ENCODE results near the gene ALG14. TPM values are rescaled to one million over a fixed set of nuclear protein-coding genes. Genes with fewer than 3 reads are reported as not detected.

ALG14 gene
- total and polyA plus RNA-seq, 10 of the 15 experiments (the other 5 are each of a cell fraction or from before 2014, with no cell fraction given): 2.6 to 19.2 (median 7.5) TPM

GRCh38 chr1:95034506-95034905, 38.2 kb downstream of the ALG14 start (continued):
- TF ChIP-seq FOS (IDR thresholded peaks at IDR 0.05; ENCODE audit: borderline replicate concordance, extremely low read depth, insufficient read length): no peak
- TF ChIP-seq PAX5 (IDR thresholded peaks at IDR 0.05; ENCODE audit: borderline replicate concordance, low read depth, low read length): no peak
- TF ChIP-seq MEF2A (IDR thresholded peaks at IDR 0.05; ENCODE audit: insufficient read depth, low read depth, low read length): no peak
- TF ChIP-seq NR2F1 (conservative IDR thresholded peaks at IDR 0.05): no peak

GRCh38 chr1:95033843-95034242, 38.9 kb downstream of the ALG14 start:
- CTCF ChIA-PET: interaction anchor here (1.1 to 1.4 kb wide), 2 partner anchors 10 to 180 kb away, joined by 3 to 6 read pairs; no protein-coding TSS in a partner anchor
- TF ChIP-seq, protein P1, sequence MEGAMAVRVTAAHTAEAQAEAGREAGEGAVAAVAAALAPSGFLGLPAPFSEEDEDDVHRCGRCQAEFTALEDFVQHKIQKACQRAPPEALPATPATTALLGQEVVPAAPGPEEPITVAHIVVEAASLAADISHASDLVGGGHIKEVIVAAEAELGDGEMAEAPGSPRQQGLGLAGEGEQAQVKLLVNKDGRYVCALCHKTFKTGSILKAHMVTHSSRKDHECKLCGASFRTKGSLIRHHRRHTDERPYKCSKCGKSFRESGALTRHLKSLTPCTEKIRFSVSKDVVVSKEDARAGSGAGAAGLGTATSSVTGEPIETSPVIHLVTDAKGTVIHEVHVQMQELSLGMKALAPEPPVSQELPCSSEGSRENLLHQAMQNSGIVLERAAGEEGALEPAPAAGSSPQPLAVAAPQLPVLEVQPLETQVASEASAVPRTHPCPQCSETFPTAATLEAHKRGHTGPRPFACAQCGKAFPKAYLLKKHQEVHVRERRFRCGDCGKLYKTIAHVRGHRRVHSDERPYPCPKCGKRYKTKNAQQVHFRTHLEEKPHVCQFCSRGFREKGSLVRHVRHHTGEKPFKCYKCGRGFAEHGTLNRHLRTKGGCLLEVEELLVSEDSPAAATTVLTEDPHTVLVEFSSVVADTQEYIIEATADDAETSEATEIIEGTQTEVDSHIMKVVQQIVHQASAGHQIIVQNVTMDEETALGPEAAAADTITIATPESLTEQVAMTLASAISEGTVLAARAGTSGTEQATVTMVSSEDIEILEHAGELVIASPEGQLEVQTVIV (IDR thresholded peaks at IDR 0.05; ENCODE audit: borderline replicate concordance, partially characterized antibody): no peak
- TF ChIP-seq ZZZ3 (IDR thresholded peaks at IDR 0.05; ENCODE audit: control insufficient read depth, insufficient read length, low read depth): no peak
- no peak for TF ChIP-seq YY1 (IDR thresholded peaks at IDR 0.05; ENCODE audit: low read depth, low read length)
- TF ChIP-seq, protein P2, sequence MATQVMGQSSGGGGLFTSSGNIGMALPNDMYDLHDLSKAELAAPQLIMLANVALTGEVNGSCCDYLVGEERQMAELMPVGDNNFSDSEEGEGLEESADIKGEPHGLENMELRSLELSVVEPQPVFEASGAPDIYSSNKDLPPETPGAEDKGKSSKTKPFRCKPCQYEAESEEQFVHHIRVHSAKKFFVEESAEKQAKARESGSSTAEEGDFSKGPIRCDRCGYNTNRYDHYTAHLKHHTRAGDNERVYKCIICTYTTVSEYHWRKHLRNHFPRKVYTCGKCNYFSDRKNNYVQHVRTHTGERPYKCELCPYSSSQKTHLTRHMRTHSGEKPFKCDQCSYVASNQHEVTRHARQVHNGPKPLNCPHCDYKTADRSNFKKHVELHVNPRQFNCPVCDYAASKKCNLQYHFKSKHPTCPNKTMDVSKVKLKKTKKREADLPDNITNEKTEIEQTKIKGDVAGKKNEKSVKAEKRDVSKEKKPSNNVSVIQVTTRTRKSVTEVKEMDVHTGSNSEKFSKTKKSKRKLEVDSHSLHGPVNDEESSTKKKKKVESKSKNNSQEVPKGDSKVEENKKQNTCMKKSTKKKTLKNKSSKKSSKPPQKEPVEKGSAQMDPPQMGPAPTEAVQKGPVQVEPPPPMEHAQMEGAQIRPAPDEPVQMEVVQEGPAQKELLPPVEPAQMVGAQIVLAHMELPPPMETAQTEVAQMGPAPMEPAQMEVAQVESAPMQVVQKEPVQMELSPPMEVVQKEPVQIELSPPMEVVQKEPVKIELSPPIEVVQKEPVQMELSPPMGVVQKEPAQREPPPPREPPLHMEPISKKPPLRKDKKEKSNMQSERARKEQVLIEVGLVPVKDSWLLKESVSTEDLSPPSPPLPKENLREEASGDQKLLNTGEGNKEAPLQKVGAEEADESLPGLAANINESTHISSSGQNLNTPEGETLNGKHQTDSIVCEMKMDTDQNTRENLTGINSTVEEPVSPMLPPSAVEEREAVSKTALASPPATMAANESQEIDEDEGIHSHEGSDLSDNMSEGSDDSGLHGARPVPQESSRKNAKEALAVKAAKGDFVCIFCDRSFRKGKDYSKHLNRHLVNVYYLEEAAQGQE (IDR thresholded peaks at IDR 0.05; ENCODE audit: low read depth, low read length): no peak
- no peak for TF ChIP-seq ETV6 (conservative IDR thresholded peaks at IDR 0.05 in 1 of 2, IDR thresholded peaks at IDR 0.05 in 1 of 2; ENCODE audit: borderline replicate concordance in 1 of 2, low read depth in 1 of 2)
- no peak for TF ChIP-seq GABPA (IDR thresholded peaks at IDR 0.05; ENCODE audit: low read depth)
- no peak for TF ChIP-seq CREB1 (IDR thresholded peaks at IDR 0.05; ENCODE audit: low read depth)
- H3K36me3 ChIP-seq (ENCODE audit: control insufficient read depth in 2 of 2, insufficient read depth in 2 of 2, low read length in 1 of 2): no peaks in the 10 kb centered on the region
- DNase-seq (ENCODE audit: low read depth, low spot score) (no peak), FAIRE-seq (no peak), ATAC-seq (no peak)
- no peak overlapping the region for H2AFZ ChIP-seq (ENCODE audit: control insufficient read depth, low read depth, low read length)
- no peaks in the 10 kb centered on the region for H4K20me1 ChIP-seq (ENCODE audit: control insufficient read depth, insufficient read depth)
- no peaks in the 10 kb centered on the region for H3K9me3 ChIP-seq (replicated peaks; ENCODE audit: control insufficient read depth, insufficient read depth, low read length)
- BruUV-seq (replicated peaks): no TSS peak
- H3K27me3 ChIP-seq (replicated peaks in 1 of 2; ENCODE audit: control insufficient read depth in 2 of 2, insufficient read depth in 2 of 2, low read length in 1 of 2): no peaks in the 10 kb centered on the region
- H3K4me3 ChIP-seq: no peak overlapping the region
- RAD21 ChIA-PET (ENCODE audit: unreplicated experiment): no interaction called here
- no peak overlapping the region for H3K27ac ChIP-seq (ENCODE audit: control insufficient read depth, insufficient read depth)
- in situ Hi-C loops (cut with MboI): no loop called here
- H3K4me1 ChIP-seq (ENCODE audit: control insufficient read depth, insufficient read depth, low read length): no peaks in the 10 kb centered on the region
- H3K4me2 ChIP-seq (ENCODE audit: control insufficient read depth, insufficient read depth): no peak overlapping the region
- POLR2A ChIA-PET: no interaction called here
- no peaks in the 10 kb centered on the region for H3K79me2 ChIP-seq (ENCODE audit: control insufficient read depth, insufficient read depth, low read length)
- no peak overlapping the region for H3K9ac ChIP-seq (ENCODE audit: control insufficient read depth, insufficient read depth, low read length)
- intact Hi-C loops (cut with micrococcal nuclease; ENCODE audit: unreplicated experiment): no loop called here
- SMC1A ChIA-PET (ENCODE audit: uncharacterized antibody, unreplicated experiment): no interaction called here
